H9 (cell line): ENCODE measurements around the gene FOXO6. TPM values are rescaled to one million over a fixed set of nuclear protein-coding genes. Genes with fewer than 3 reads are reported as not detected.

Source experiments
- DNase-seq: peaks from one replicate; pipeline ENCODE4 v3.0.0-alpha.2; 2017
- H2AFZ ChIP-seq: one replicate; pipeline ENCODE4 v1.6.1; 2013; ENCODE audit warnings: mild to moderate bottlenecking, low read length, control low read depth, moderate library complexity
- H2AK5ac ChIP-seq: 2 replicates; pipeline ENCODE4 v1.6.1; 2013; ENCODE audit warnings: low read length, control low read depth, mixed read lengths; ENCODE audit not compliant: insufficient read length
- H2BK120ac ChIP-seq: one replicate; pipeline ENCODE4 v1.6.1; 2013; ENCODE audit warnings: low read depth, mild to moderate bottlenecking, low read length, control low read depth, inconsistent platforms; ENCODE audit not compliant: poor library complexity, severe bottlenecking
- H2BK12ac ChIP-seq: 2 replicates; pipeline ENCODE4 v1.6.1; 2013; ENCODE audit warnings: low read length, control low read depth, mixed read lengths, low read depth; ENCODE audit not compliant: insufficient read length
- H2BK15ac ChIP-seq: 2 replicates; pipeline ENCODE4 v1.6.1; 2013; ENCODE audit warnings: low read depth, low read length, control low read depth
- H2BK20ac ChIP-seq: one replicate; pipeline ENCODE4 v1.6.1; 2013; ENCODE audit warnings: low read depth, mild to moderate bottlenecking, low read length, control low read depth, inconsistent platforms; ENCODE audit not compliant: poor library complexity, severe bottlenecking
- H2BK5ac ChIP-seq: 2 replicates; pipeline ENCODE4 v1.6.1; 2013; ENCODE audit warnings: low read length, control low read depth, mixed read lengths; ENCODE audit not compliant: insufficient read length
- H3K14ac ChIP-seq: 2 replicates; pipeline ENCODE4 v1.6.1; 2013; ENCODE audit warnings: low read length, control low read depth; ENCODE audit not compliant: insufficient read depth
- H3K18ac ChIP-seq: 2 replicates; pipeline ENCODE4 v1.6.1; 2013; ENCODE audit warnings: low read depth, mild to moderate bottlenecking, mixed read lengths, low read length, control low read depth; ENCODE audit not compliant: insufficient read length
- H3K23ac ChIP-seq: 2 replicates; pipeline ENCODE4 v1.6.1; 2013; ENCODE audit warnings: low read length, control low read depth, mixed read lengths, low read depth; ENCODE audit not compliant: insufficient read length
- H3K23me2 ChIP-seq: 2 replicates; pipeline ENCODE4 v1.6.1; 2013; ENCODE audit warnings: low read depth, mild to moderate bottlenecking, mixed read lengths, low read length, control low read depth; ENCODE audit not compliant: insufficient read length, poor library complexity, severe bottlenecking
- H3K27ac ChIP-seq: 2 replicates; pipeline ENCODE4 v1.5.1; 2013; ENCODE audit warnings: low read length, control low read depth, mixed read lengths, low read depth; ENCODE audit not compliant: insufficient read length
- H3K27me3 ChIP-seq: 2 replicates; pipeline ENCODE4 v1.6.1; 2013; ENCODE audit warnings: low read length, control low read depth, inconsistent platforms; ENCODE audit not compliant: insufficient read depth
- H3K4ac ChIP-seq: 2 replicates; pipeline ENCODE4 v1.6.1; 2013; ENCODE audit warnings: low read depth, mild to moderate bottlenecking, control low read depth, inconsistent platforms, low read length, moderate library complexity
- H3K4me1 ChIP-seq: 2 replicates; pipeline ENCODE4 v1.6.1; 2013; ENCODE audit warnings: low read length, control low read depth, inconsistent platforms; ENCODE audit not compliant: insufficient read depth
- H3K4me2 ChIP-seq: 2 replicates; pipeline ENCODE4 v1.6.1; 2013; ENCODE audit warnings: low read length, control low read depth, mixed read lengths; ENCODE audit not compliant: insufficient read length, insufficient read depth
- H3K56ac ChIP-seq: 2 replicates; pipeline ENCODE4 v1.6.1; 2013; ENCODE audit warnings: low read depth, mild to moderate bottlenecking, mixed read lengths, low read length, control low read depth; ENCODE audit not compliant: insufficient read length
- H3K79me1 ChIP-seq: 2 replicates; pipeline ENCODE4 v1.6.1; 2013; ENCODE audit warnings: low read depth, mild to moderate bottlenecking, moderate library complexity, low read length, control low read depth, inconsistent platforms; ENCODE audit not compliant: insufficient read depth, poor library complexity, severe bottlenecking
- H3K79me2 ChIP-seq: 2 replicates; pipeline ENCODE4 v1.6.1; 2013; ENCODE audit warnings: low read length, control low read depth, inconsistent platforms; ENCODE audit not compliant: insufficient read depth
- H3K9ac ChIP-seq: 2 replicates; pipeline ENCODE4 v1.6.1; 2013; ENCODE audit warnings: low read length, control low read depth, mixed read lengths; ENCODE audit not compliant: insufficient read length; ENCODE audit errors: extremely low read depth
- H3K9me3 ChIP-seq: one replicate; pipeline ENCODE4 v1.6.1; 2013; ENCODE audit warnings: low read depth, low read length, inconsistent platforms; ENCODE audit not compliant: control insufficient read depth
- H3T11ph ChIP-seq: one replicate; pipeline ENCODE4 v1.6.1; 2013; ENCODE audit warnings: mild to moderate bottlenecking, low read length, control low read depth, inconsistent platforms
- H4K20me1 ChIP-seq: one replicate; pipeline ENCODE4 v1.6.1; 2013; ENCODE audit not compliant: control insufficient read depth, insufficient read length, insufficient read depth
- H4K5ac ChIP-seq: 2 replicates; pipeline ENCODE4 v1.6.1; 2013; ENCODE audit warnings: low read depth, mild to moderate bottlenecking, mixed read lengths, low read length, control low read depth; ENCODE audit not compliant: insufficient read length
- H4K8ac ChIP-seq: replicated peaks from 2 replicates; pipeline ENCODE4 v1.6.1; 2013; ENCODE audit warnings: low read length, control low read depth, mixed read lengths, low read depth; ENCODE audit not compliant: insufficient read length
- H4K91ac ChIP-seq: 2 replicates; pipeline ENCODE4 v1.6.1; 2013; ENCODE audit warnings: low read depth, mild to moderate bottlenecking, moderate library complexity, mixed read lengths, low read length, control low read depth; ENCODE audit not compliant: insufficient read length
- H3K27ac Mint-ChIP-seq, 3 experiments: 2 replicates in 2 of 3; 3 replicates in 1 of 3; pipeline ENCODE4 v1.8.0; 2020 to 2021; ENCODE audit warnings: mixed read lengths in 3 of 3, mild to moderate bottlenecking in 1 of 3, moderate library complexity in 1 of 3
- H3K27me3 Mint-ChIP-seq: 2 replicates; pipeline ENCODE4 v1.8.0; 2021; ENCODE audit warnings: low read depth, mild to moderate bottlenecking, moderate library complexity, mixed read lengths
- H3K36me3 Mint-ChIP-seq, 3 experiments: 2 replicates in 2 of 3; 3 replicates in 1 of 3; pipeline ENCODE4 v1.8.0; 2020 to 2021; ENCODE audit warnings: low read depth in 3 of 3, mixed read lengths in 3 of 3; ENCODE audit not compliant: insufficient read depth in 1 of 3
- H3K4me1 Mint-ChIP-seq, 2 experiments: 2 replicates each; pipeline ENCODE4 v1.8.0; 2020; ENCODE audit warnings: mixed read lengths in 2 of 2
- H3K4me3 Mint-ChIP-seq, 2 experiments: 2 replicates in 1 of 2; 3 replicates in 1 of 2; pipeline ENCODE4 v1.8.0; 2020 to 2021; ENCODE audit warnings: mild to moderate bottlenecking in 2 of 2, mixed read lengths in 2 of 2, moderate library complexity in 1 of 2
- H3K9me3 Mint-ChIP-seq, 2 experiments: 2 replicates in 1 of 2; 3 replicates in 1 of 2; pipeline ENCODE4 v1.8.0; 2020; ENCODE audit warnings: mild to moderate bottlenecking in 2 of 2, mixed read lengths in 2 of 2, moderate library complexity in 1 of 2
- WGBS: extraction: QIAGEN DNeasy Blood & Tissue Kit; methylation state at CpG from one replicate; pipeline ENCODE4 v1.1.7; 2013; ENCODE audit warnings: missing lambda C conversion rate, low lambda C conversion rate, mixed read lengths; ENCODE audit not compliant: insufficient read length; ENCODE audit errors: extremely low coverage; 5-methylcytosine and 5-hydroxymethylcytosine counted together
- total RNA-seq: library from RNA; stranded (reverse); gene quantifications from 2 replicates; pipeline ENCODE4 v1.2.1, GENCODE V29; 2021
- TF ChIP-seq, protein P1 (sequence below): fragments of 200-600 bp; sonication (generic); conservative IDR thresholded peaks from 3 replicates; pipeline ENCODE4 v1.8.0; 2021; ENCODE audit warnings: antibody characterized with exemption, mild to moderate bottlenecking

Gene FOXO6
- total RNA-seq, 1 experiment from 2014 or later: 0.83 TPM

DNA sequence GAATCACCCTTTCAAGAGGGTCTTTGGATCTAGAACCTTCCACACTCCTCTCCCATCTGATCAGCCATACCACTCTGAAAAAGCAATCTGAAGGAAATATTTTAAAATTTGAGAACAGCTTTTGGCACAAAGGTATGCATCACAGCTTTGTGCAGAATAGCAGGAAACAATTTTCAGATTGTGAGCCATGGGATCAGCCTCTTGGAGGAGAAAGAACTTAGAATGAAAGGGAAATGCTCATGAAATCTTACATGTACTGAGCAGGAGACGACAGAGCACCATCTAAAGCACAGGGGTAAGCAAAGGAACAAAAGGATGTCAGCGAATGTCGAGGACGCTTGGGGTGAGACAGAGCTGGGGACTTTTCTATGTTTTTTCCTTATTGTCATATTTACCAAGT is 68.8 kb downstream of the FOXO6 start:
- H3K79me1 ChIP-seq: no peaks in the 10 kb centered on the region
- TF ChIP-seq, protein P1, sequence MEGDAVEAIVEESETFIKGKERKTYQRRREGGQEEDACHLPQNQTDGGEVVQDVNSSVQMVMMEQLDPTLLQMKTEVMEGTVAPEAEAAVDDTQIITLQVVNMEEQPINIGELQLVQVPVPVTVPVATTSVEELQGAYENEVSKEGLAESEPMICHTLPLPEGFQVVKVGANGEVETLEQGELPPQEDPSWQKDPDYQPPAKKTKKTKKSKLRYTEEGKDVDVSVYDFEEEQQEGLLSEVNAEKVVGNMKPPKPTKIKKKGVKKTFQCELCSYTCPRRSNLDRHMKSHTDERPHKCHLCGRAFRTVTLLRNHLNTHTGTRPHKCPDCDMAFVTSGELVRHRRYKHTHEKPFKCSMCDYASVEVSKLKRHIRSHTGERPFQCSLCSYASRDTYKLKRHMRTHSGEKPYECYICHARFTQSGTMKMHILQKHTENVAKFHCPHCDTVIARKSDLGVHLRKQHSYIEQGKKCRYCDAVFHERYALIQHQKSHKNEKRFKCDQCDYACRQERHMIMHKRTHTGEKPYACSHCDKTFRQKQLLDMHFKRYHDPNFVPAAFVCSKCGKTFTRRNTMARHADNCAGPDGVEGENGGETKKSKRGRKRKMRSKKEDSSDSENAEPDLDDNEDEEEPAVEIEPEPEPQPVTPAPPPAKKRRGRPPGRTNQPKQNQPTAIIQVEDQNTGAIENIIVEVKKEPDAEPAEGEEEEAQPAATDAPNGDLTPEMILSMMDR: no peak
- no peaks in the 10 kb centered on the region for H3K79me2 ChIP-seq

More for the DNA sequence above, 68.8 kb downstream of the FOXO6 start:
- Histone ChIP-seq H2BK120ac (no peak overlapping the region), H3K18ac (no peak overlapping the region), H3K56ac (no peak overlapping the region), H4K20me1 (no peaks in the 10 kb centered on the region), H4K8ac (no peak overlapping the region), H3K23ac (no peak overlapping the region), H3K14ac (no peak overlapping the region), H3T11ph (no peak overlapping the region), H2BK12ac (no peak overlapping the region), H4K91ac (no peak overlapping the region), H4K5ac (no peak overlapping the region), H3K4ac (no peak overlapping the region), H2BK15ac (no peak overlapping the region), H3K9me3 (no peaks in the 10 kb centered on the region), H3K9ac (no peak overlapping the region), H3K4me2 (no peak overlapping the region), H2BK20ac (no peak overlapping the region), H3K23me2 (no peaks in the 10 kb centered on the region), H2AFZ (no peak overlapping the region), H3K27ac (no peak overlapping the region), H3K27me3 (no peaks in the 10 kb centered on the region), H3K4me1 (no peaks in the 10 kb centered on the region), H2AK5ac (no peak overlapping the region), H2BK5ac (no peak overlapping the region)
- no peaks in the 10 kb centered on the region for H3K36me3 Mint-ChIP-seq
- H3K9me3 Mint-ChIP-seq: no peaks in the 10 kb centered on the region
- H3K4me1 Mint-ChIP-seq: peaks cover 11 to 18% of the 10 kb centered on the region in 2 experiments
- no CpG with 5 or more reads among the region's 4 CpGs for WGBS
- peaks cover 22% of the 10 kb centered on the region for H3K27me3 Mint-ChIP-seq
- DNase-seq: no peak
- H3K4me3 Mint-ChIP-seq: no peak overlapping the region
- no peak overlapping the region for H3K27ac Mint-ChIP-seq
